ENCODE results near the gene LRRC7. TPM values are rescaled to one million over a fixed set of nuclear protein-coding genes. Genes with fewer than 3 reads are reported as not detected.

Gene LRRC7
- total and polyA plus RNA-seq, 2 of the 8 experiments (the other 6 are each of a cell fraction or from before 2014, with no cell fraction given): 0.03 to 0.17 TPM

DNA sequence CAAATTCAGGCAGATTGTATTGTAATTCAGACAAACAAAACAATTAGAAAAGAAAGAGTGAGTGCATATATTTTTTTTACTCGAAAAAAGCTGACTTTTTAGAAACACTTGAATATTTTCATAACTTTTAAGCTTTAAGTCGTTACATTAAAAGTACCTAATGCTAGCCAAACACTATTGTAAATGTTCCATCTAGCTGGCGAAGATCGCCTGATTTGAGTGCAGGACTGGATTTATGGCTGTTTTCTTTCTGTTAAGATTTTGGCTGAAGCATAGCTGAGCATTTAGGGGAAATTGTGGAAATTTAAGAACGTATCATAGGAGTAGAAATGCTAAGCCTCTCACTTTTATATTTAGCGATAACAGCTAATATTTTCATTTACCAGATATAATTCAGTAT lies 24.6 kb downstream of the LRRC7 start:
- Histone ChIP-seq H2BK5ac (ENCODE audit: low read depth, low read length) (no peak overlapping the region), H4K91ac (replicated peaks; ENCODE audit: insufficient read length, low read length) (no peak overlapping the region), H3K4me3 (ENCODE audit: extremely low read depth in 1 of 4, insufficient read depth in 2 of 4, low read depth in 3 of 4, low read length in 4 of 4) (no peak overlapping the region)
- TF ChIP-seq CEBPB (IDR thresholded peaks at IDR 0.05; ENCODE audit: low read depth, low read length) (no peak), SAP30 (IDR thresholded peaks at IDR 0.05; ENCODE audit: insufficient read depth, insufficient replicate concordance, low read length) (no peak), POLR2A (IDR thresholded peaks at IDR 0.05; ENCODE audit: control extremely low read depth in 1 of 2, low read depth in 2 of 2, low read length in 2 of 2) (no peak), SP2 (IDR thresholded peaks at IDR 0.05; ENCODE audit: low read length) (no peak), CBX8 (IDR thresholded peaks at IDR 0.05; ENCODE audit: borderline replicate concordance, low read depth, low read length) (no peak), MAFK (IDR thresholded peaks at IDR 0.05; ENCODE audit: low read depth, low read length) (no peak), YY1 (IDR thresholded peaks at IDR 0.05; ENCODE audit: low read depth, low read length) (no peak), POLR2AphosphoS5 (IDR thresholded peaks at IDR 0.05; ENCODE audit: low read depth, low read length) (no peak), CTBP2 (IDR thresholded peaks at IDR 0.05; ENCODE audit: borderline replicate concordance, insufficient read depth, insufficient read length, low read length) (no peak), SIX5 (IDR thresholded peaks at IDR 0.05; ENCODE audit: low read depth, low read length) (no peak), NANOG (IDR thresholded peaks at IDR 0.05; ENCODE audit: insufficient read depth, low read depth, low read length, poor library complexity, severe bottlenecking) (no peak), EZH2 (IDR thresholded peaks at IDR 0.05; ENCODE audit: low read depth, low read length, severe bottlenecking) (no peak), SIRT6 (IDR thresholded peaks at IDR 0.05; ENCODE audit: low read length) (no peak), BCL11A (IDR thresholded peaks at IDR 0.05; ENCODE audit: low read depth in 2 of 2, low read length in 2 of 2) (no peak)

More for the DNA sequence above, 24.6 kb downstream of the LRRC7 start:
- no peaks in the 10 kb centered on the region for H3K9me3 ChIP-seq (ENCODE audit: insufficient read depth in 2 of 2, low read depth in 1 of 2, low read length in 1 of 2)
- H2BK20ac ChIP-seq (ENCODE audit: low read length): no peak overlapping the region
- CTCF ChIA-PET (ENCODE audit: partially characterized antibody): no interaction called here
- H3K4me2 ChIP-seq (ENCODE audit: insufficient read depth in 1 of 2, low read depth in 2 of 2, low read length in 2 of 2): no peak overlapping the region
- H4K8ac ChIP-seq (ENCODE audit: extremely low read depth, insufficient read depth, low read length): no peak overlapping the region
- FAIRE-seq: no peak
- POLR2A ChIA-PET (ENCODE audit: partially characterized antibody): no interaction called here
- no peak overlapping the region for H4K5ac ChIP-seq (ENCODE audit: insufficient read length, low read depth, low read length)
- no peak overlapping the region for H3K4ac ChIP-seq (replicated peaks; ENCODE audit: insufficient read length, low read depth, low read length)
- no peak overlapping the region for H2BK12ac ChIP-seq (ENCODE audit: low read depth, low read length)
- no peak overlapping the region for H3K14ac ChIP-seq (ENCODE audit: insufficient read length)
- no peak overlapping the region for H3K23ac ChIP-seq (ENCODE audit: insufficient read length)
- no peak overlapping the region for H2BK15ac ChIP-seq (ENCODE audit: low read length)
- WGBS, 2 experiments (ENCODE audit: extremely low coverage in 1 of 2, insufficient coverage in 1 of 2, insufficient read length in 1 of 2, insufficient replicate concordance in 2 of 2, low coverage in 1 of 2, low lambda C conversion rate in 2 of 2, missing lambda C conversion rate in 1 of 2): 86% methylated on average over 6 of the region's 6 CpGs; no CpG with 5 or more reads in 1 of the 2 experiments
- no peaks in the 10 kb centered on the region for H3K79me2 ChIP-seq (ENCODE audit: control insufficient read depth in 1 of 2, insufficient read depth in 2 of 2, low read length in 2 of 2)
- no peaks in the 10 kb centered on the region; the same call in 1 of the 2 replicates for H3K23me2 ChIP-seq (ENCODE audit: low read depth, low read length)
- H3K18ac ChIP-seq (ENCODE audit: extremely low read depth, low read length): no peak overlapping the region
- H3K27ac ChIP-seq (ENCODE audit: low read depth, low read length): no peak overlapping the region
- no peaks in the 10 kb centered on the region for H3K4me1 ChIP-seq (replicated peaks in 1 of 4; ENCODE audit: control insufficient read depth in 3 of 4, insufficient read depth in 4 of 4, low read length in 3 of 4)
- H2AK5ac ChIP-seq (ENCODE audit: low read depth, low read length): no peak overlapping the region
- H2BK120ac ChIP-seq (replicated peaks; ENCODE audit: low read depth, low read length): peak overlapping the region; percentile 64
- H4K20me1 ChIP-seq (replicated peaks in 1 of 2; ENCODE audit: control insufficient read depth in 1 of 2, insufficient read depth in 2 of 2, low read length in 2 of 2): no peaks in the 10 kb centered on the region
- H3K9ac ChIP-seq (replicated peaks in 1 of 4; ENCODE audit: extremely low read depth in 1 of 4, low read depth in 3 of 4, low read length in 3 of 4): no peak overlapping the region
- no peaks in the 10 kb centered on the region for H3K36me3 ChIP-seq (ENCODE audit: control insufficient read depth in 2 of 4, insufficient read depth in 4 of 4, low read length in 3 of 4)
- H3K79me1 ChIP-seq (ENCODE audit: low read depth, low read length): no peaks in the 10 kb centered on the region
- no peak overlapping the region for H3K56ac ChIP-seq (replicated peaks; ENCODE audit: insufficient read length, low read depth, low read length)
- H2AFZ ChIP-seq (ENCODE audit: low read length): no peak overlapping the region
- no peaks in the 10 kb centered on the region for H3K27me3 ChIP-seq (replicated peaks in 1 of 4; ENCODE audit: control insufficient read depth in 3 of 4, extremely low read depth in 1 of 4, insufficient read depth in 3 of 4, low read length in 3 of 4)
- DNase-seq (ENCODE audit: low read depth in 1 of 2, low spot score in 2 of 2): no peak
